GM12875 (cell line): Measurements from ENCODE around the gene NCKAP5L.

ENCODE experiments used
- H3K4me3 ChIP-seq: one replicate; pipeline ENCODE4 v1.5.1; 2011; ENCODE audit warnings: low read depth, low read length, control low read depth
- TF ChIP-seq, protein P1 (sequence below): IDR thresholded peaks from 2 replicates; pipeline ENCODE4 v1.5.1; 2011; ENCODE audit warnings: low read depth, mild to moderate bottlenecking, control low read depth, inconsistent platforms, low read length, moderate library complexity, borderline replicate concordance; ENCODE audit not compliant: insufficient read depth

NCKAP5L gene, protein sequence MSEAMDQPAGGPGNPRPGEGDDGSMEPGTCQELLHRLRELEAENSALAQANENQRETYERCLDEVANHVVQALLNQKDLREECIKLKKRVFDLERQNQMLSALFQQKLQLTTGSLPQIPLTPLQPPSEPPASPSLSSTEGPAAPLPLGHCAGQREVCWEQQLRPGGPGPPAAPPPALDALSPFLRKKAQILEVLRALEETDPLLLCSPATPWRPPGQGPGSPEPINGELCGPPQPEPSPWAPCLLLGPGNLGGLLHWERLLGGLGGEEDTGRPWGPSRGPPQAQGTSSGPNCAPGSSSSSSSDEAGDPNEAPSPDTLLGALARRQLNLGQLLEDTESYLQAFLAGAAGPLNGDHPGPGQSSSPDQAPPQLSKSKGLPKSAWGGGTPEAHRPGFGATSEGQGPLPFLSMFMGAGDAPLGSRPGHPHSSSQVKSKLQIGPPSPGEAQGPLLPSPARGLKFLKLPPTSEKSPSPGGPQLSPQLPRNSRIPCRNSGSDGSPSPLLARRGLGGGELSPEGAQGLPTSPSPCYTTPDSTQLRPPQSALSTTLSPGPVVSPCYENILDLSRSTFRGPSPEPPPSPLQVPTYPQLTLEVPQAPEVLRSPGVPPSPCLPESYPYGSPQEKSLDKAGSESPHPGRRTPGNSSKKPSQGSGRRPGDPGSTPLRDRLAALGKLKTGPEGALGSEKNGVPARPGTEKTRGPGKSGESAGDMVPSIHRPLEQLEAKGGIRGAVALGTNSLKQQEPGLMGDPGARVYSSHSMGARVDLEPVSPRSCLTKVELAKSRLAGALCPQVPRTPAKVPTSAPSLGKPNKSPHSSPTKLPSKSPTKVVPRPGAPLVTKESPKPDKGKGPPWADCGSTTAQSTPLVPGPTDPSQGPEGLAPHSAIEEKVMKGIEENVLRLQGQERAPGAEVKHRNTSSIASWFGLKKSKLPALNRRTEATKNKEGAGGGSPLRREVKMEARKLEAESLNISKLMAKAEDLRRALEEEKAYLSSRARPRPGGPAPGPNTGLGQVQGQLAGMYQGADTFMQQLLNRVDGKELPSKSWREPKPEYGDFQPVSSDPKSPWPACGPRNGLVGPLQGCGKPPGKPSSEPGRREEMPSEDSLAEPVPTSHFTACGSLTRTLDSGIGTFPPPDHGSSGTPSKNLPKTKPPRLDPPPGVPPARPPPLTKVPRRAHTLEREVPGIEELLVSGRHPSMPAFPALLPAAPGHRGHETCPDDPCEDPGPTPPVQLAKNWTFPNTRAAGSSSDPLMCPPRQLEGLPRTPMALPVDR (N-terminal part only)

DNA sequence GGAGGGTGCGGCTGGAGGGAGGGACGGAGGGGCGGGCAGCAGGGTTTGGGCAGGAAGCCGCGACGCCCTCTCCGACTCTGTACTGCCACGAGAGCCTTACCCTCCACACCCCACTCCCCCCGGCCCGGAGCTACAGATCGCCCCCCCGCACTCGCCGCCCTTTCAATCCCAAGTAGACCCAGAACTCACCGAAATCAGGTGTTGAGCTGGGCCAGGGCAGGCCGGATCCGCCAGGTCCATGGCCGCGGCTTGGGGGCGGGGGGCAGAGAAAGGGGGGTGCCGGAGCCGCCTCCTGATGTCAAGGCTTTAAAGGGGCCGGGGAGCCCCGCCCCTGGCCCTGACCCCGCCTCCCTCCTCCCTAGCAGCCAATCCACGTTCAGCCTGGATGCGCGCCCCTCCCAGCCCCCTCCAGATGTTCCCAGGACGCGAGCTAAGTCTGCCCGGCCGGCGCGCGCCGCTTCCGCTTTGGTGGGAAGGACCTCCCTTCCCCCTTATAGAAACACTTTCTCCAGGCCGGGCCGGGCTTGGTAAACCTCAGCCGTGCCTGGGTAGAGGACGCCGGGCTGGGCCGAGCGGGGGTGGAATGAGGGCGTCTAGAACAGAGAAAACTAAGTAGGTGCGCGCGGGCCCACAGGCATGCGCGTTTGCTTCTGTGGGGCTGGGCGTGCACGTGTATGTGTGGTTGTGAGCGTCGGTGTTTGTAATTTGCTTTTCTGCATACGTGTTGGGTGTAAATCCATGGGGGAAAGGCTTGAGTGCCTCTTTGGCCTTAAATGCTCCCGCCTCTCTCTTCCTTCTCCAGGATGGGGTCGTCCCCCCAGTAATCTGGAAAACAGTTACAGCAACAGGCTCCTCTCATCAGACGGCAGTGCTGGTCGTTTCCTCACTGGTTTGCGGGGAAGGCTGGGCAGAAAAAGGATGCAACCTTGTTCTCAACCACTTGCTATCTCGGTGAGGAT, at the start of gene NCKAP5L:
TSS of gene NCKAP5L (minus strand) at position 281 of the 959 bp plus-strand sequence. CDS start 24,369 bp downstream, outside the sequence.
- TF ChIP-seq, protein P1, sequence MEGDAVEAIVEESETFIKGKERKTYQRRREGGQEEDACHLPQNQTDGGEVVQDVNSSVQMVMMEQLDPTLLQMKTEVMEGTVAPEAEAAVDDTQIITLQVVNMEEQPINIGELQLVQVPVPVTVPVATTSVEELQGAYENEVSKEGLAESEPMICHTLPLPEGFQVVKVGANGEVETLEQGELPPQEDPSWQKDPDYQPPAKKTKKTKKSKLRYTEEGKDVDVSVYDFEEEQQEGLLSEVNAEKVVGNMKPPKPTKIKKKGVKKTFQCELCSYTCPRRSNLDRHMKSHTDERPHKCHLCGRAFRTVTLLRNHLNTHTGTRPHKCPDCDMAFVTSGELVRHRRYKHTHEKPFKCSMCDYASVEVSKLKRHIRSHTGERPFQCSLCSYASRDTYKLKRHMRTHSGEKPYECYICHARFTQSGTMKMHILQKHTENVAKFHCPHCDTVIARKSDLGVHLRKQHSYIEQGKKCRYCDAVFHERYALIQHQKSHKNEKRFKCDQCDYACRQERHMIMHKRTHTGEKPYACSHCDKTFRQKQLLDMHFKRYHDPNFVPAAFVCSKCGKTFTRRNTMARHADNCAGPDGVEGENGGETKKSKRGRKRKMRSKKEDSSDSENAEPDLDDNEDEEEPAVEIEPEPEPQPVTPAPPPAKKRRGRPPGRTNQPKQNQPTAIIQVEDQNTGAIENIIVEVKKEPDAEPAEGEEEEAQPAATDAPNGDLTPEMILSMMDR = no peak
- peak within 1 kb of the TSS; percentile 72 for H3K4me3 ChIP-seq

DNA sequence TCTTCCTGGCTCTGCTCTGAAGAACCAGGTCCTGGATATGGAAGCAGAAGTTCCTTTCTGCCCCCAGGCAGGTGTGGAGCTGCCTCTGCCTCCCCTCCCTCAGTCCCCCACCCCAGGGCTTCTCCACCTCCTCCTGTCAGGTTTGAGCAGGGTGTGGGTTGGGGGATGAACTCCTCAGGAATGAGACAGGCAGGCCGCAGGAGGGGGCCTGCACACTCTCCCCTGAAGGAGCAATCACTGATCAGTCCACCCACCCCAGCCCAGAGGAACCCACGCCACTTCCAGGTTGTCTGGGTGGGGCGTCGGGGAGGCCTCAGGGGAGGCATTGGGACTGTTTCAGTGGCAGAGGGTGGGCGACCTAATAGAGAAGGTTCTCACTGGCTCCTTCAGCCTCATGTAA, 48.9 kb upstream of the NCKAP5L start:
- H3K4me3 ChIP-seq = no peak overlapping the region
- TF ChIP-seq, protein P1 = no peak

DNA sequence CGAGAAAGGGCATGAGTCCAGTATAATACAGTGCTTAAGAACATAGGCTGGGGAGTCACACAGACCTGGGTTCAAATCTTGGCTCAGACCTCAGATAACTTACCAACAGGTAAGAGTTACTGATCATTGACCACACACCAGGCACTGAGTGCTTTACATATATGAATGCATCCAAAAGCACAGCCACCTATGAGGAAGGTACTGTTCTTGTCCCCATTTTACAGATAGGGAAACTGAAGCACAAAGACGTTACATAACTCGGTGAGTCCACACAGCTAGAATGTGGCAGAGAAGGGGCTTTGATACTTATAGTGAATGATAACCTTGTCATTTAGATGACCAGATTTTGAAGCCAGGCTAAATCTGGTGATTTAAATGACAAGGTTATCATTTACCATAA, 47.9 kb upstream of the NCKAP5L start:
- TF ChIP-seq, protein P1 = no peak
- H3K4me3 ChIP-seq = no peak overlapping the region

DNA sequence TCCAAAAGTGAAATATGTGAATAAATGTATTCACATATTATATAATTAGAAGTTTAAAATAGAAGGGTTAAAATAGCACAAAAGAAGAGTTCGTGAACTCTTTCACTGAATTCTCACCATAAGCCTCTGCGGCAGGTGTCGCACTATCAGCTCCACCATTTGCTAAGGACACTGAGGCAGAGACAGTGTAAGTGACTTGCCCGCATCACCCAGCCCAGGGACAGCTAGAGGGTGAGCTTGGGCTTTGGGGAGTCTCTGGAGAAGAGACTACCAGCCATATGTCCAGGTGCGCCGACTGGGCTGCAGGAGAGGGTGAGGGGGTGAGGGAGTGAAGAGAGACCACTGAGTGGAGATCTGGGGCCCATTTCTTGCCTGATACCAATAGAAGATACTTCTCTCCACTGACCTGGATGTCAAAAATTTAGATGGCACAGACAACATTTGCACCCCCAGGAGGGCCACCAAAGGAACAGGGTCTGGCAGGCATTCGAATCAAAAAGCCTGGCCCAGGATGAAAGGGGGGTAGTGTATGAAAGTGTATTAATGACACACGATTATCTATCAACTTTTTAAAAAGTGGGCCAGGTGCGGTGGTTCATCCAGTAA, 47.0 kb upstream of the NCKAP5L start:
- TF ChIP-seq, protein P1 = no peak
- H3K4me3 ChIP-seq = no peak overlapping the region

DNA sequence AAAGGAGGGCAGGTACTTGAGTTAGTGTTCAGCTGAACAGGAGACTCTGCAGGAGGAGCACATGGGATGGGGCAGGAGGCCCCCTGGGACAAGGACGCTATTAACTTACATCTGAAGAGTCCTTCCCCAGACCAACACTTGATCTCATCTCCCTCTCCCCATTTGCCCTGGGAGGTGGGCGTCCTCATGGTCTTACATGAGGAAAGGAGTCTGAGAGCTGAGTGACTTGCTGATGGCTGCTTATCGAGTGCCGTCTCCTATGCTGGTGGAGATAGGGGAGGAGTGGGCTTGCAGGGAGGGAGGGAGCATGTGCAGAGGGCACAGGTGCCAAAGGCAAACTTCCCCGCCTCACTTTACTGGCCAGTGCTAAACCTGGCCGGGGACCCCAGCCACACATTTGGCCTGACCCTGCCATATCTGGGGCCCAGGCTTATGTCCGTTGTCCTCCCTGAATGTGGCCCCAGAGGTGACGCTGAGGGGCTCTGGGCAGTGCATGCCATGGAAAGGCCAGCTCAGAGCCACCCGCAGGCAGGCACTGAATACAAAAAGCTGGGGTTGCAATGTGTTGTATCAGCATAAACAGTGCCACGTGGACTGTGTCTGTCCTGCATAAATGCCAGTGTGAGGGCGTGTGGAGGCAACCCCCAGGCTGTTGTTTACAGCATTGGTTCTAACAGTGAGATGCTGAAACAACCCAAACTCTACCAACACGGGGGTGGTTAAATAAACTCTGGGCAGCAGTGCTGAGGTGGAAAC, 46.1 kb upstream of the NCKAP5L start:
- TF ChIP-seq, protein P1 = no peak
- H3K4me3 ChIP-seq = no peak overlapping the region
